H1 (cell line): ENCODE measurements around the gene BARHL2. TPM values are rescaled to one million over a fixed set of nuclear protein-coding genes. Genes with fewer than 3 reads are reported as not detected.

Source experiments
- CREB1 ChIP-seq: IDR thresholded peaks from 2 replicates; pipeline ENCODE4 v1.6.1; 2012; ENCODE audit warnings: inconsistent platforms
- EGR1 ChIP-seq: IDR thresholded peaks from 2 replicates; pipeline ENCODE4 v1.6.1; 2011; ENCODE audit warnings: low read depth, low read length, borderline replicate concordance
- POU5F1 ChIP-seq: IDR thresholded peaks from 2 replicates; pipeline ENCODE4 v1.6.1; 2011; ENCODE audit warnings: low read depth, mild to moderate bottlenecking, low read length, moderate library complexity
- polyA plus RNA-seq, 7 experiments: library from polyadenylated mRNA; depleted of rRNA in 3 of 7; stranded (reverse) in 5 of 7; unstranded in 2 of 7; fragments of >200 nt in 5 of 7; fragments of 200-250 nt in 2 of 7; gene quantifications; 1 replicate in 5 of 7; 2 replicates in 1 of 7; 4 replicates in 1 of 7; pipeline versions ENCODE4 v1.2.1 to v1.2.3, GENCODE V29; 2011 to 2013; ENCODE audit warnings: missing spikeins in 2 of 7, mixed read lengths in 2 of 7
- total RNA-seq: library from RNA; stranded (reverse); fragmentation: NEBNext Ultra II Directional; extraction: Animal tissue kit (Norgen Biotek cat#: 25700); gene quantifications from 2 replicates; pipeline ENCODE4 v1.2.1, GENCODE V29; 2021
- TF ChIP-seq, protein P1 (sequence below), 3 experiments: IDR thresholded peaks; 1 replicate in 2 of 3; 2 replicates in 1 of 3; pipeline versions ENCODE4 v1.5.1 to v1.6.1; 2011; ENCODE audit warnings: low read length in 3 of 3, mild to moderate bottlenecking in 3 of 3, inconsistent platforms in 2 of 3, low read depth in 1 of 3, moderate library complexity in 1 of 3; ENCODE audit not compliant: insufficient read depth in 1 of 3; ENCODE audit errors: control extremely low read depth in 1 of 3

Gene BARHL2
- total and polyA plus RNA-seq, 2 of the 8 experiments (the other 6 are each of a cell fraction or from before 2014, with no cell fraction given) = 0.15 TPM; not detected in 1

DNA sequence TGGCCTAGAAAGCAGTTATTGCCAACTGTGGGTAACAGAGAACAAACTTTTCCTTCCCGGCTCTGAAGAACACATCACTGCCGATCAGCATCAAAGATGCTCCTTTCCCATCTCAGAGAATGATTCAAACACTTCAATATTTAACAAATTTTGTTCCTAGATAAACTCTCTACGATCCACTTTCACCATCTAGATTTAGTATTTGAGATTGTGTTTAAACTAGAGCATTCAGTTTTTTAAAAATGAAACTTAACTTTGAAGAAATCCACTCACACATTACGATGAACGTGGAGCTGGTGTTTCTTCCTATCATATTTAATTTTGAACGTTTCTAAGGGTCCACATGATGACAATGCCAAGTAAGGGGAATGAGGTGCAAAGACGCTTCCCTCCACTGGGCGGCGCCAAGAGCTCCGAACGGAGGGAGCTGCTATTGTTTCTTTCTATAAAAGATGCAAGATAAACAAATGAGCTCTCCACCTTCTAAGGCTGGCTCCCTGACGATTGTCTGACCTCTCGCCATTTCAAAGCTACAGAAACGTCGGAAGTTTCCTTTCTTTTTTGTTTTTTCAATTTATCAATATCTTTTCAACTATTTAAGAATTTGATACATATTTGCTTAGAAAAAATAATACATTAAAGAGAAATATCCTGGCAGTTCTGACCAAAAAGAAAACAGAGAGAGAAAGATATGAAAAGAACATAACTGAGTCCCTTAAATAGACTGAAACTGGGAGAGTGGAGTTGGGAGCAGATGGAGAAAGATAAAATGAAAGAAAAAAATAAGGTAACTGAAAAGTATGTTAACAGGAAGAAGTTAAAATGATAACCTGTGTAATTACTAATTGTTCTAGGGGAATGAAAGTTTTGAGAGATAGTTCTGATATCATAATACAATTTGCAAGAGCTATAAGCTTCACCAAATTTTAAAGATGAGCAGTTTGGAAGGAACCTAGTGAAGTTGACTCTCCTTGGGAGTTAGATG is 4.4 kb upstream of the BARHL2 start (continued):
- TF ChIP-seq, protein P1, sequence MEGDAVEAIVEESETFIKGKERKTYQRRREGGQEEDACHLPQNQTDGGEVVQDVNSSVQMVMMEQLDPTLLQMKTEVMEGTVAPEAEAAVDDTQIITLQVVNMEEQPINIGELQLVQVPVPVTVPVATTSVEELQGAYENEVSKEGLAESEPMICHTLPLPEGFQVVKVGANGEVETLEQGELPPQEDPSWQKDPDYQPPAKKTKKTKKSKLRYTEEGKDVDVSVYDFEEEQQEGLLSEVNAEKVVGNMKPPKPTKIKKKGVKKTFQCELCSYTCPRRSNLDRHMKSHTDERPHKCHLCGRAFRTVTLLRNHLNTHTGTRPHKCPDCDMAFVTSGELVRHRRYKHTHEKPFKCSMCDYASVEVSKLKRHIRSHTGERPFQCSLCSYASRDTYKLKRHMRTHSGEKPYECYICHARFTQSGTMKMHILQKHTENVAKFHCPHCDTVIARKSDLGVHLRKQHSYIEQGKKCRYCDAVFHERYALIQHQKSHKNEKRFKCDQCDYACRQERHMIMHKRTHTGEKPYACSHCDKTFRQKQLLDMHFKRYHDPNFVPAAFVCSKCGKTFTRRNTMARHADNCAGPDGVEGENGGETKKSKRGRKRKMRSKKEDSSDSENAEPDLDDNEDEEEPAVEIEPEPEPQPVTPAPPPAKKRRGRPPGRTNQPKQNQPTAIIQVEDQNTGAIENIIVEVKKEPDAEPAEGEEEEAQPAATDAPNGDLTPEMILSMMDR (IDR thresholded peaks at IDR 0.05; ENCODE audit: control extremely low read depth in 1 of 3, insufficient read depth in 1 of 3, low read depth in 1 of 3, low read length in 3 of 3) = peak; percentile 74 to 88 (median 83)
- TF ChIP-seq CREB1 (peak; percentile 27; the same call in 1 of the 2 replicates), EGR1 (no peak), POU5F1 (no peak)
